ENCODE data around the gene PTPRF. TPM values are rescaled to one million over a fixed set of nuclear protein-coding genes. Genes with fewer than 3 reads are reported as not detected.

Gene PTPRF
- polyA plus RNA-seq, 1 experiment, result 97.0 TPM

DNA sequence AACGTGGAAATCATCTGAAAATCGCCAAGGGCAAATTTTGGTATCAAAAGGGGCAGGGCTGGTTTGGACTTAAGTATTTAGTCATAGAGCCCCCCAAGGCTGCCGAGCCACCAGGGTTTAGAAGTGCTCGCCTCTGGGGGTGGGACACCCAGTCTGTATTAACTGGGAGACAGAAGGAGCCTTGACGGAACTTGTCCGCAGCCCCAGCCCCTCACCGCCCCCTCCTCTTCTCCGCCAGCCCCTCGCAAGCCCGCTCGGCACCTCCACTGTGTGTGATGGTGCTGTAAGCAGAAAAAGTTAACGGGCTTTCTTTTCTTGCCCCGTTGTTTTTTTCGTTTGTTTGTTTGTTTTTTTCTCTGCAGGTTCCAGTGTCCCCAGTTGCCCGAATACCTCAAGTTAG, 81.7 kb downstream of the PTPRF start:
- TF ChIP-seq, protein P1, sequence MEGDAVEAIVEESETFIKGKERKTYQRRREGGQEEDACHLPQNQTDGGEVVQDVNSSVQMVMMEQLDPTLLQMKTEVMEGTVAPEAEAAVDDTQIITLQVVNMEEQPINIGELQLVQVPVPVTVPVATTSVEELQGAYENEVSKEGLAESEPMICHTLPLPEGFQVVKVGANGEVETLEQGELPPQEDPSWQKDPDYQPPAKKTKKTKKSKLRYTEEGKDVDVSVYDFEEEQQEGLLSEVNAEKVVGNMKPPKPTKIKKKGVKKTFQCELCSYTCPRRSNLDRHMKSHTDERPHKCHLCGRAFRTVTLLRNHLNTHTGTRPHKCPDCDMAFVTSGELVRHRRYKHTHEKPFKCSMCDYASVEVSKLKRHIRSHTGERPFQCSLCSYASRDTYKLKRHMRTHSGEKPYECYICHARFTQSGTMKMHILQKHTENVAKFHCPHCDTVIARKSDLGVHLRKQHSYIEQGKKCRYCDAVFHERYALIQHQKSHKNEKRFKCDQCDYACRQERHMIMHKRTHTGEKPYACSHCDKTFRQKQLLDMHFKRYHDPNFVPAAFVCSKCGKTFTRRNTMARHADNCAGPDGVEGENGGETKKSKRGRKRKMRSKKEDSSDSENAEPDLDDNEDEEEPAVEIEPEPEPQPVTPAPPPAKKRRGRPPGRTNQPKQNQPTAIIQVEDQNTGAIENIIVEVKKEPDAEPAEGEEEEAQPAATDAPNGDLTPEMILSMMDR (IDR thresholded peaks at IDR 0.05; ENCODE audit: insufficient read depth, low read depth, low read length), result no peak
- CTCF ChIA-PET, result no interaction called here
- POLR2A ChIA-PET, result no interaction called here
- H3K27me3 ChIP-seq (ENCODE audit: control insufficient read depth, insufficient read depth, low read length), result no peaks in the 10 kb centered on the region
- H3K36me3 ChIP-seq (ENCODE audit: control insufficient read depth, insufficient read depth, low read length), result peaks cover 42% of the 10 kb centered on the region
- H3K4me3 ChIP-seq (ENCODE audit: low read depth, low read length), result no peak overlapping the region
- no peak for DNase-seq (ENCODE audit: low read depth)

DNA sequence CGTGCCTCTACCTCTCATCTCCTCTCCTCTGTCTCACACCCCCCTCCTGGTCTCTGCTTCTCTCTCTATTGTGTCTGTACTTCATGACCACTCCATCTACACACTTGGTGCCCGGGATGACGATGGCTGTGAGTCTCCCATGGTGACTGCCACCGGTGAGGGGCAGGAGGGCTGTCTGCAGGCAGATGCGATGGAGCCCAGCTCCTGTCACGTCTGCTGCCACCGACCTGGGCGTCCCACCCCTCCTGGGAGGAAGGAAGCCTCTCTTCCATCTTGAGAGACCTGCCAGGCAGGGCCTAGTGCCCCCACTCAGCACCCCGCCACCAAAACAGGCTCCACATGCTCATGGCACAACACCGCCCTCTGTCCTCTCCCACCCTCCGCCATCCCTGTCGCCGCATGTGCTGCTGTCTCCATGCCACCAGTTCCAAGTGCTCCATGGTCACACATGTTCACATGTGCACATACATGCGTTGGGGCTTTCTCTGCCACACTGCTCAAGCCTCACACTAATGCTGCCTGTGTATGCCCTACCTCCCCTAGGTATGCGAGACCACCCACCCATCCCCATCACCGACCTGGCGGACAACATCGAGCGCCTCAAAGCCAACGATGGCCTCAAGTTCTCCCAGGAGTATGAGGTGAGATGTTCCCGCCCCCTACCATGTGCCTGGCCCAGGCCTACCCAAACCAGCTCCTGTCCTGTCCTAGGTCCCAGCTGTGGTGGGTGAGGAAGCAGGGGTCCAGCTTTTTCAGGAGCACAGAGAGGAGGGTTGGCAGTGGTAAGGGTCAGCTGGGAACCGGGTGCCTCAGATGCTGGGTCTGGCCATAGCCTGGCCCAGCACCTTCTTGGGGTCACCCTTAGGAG, 82.6 kb downstream of the PTPRF start:
- TF ChIP-seq, protein P1 (IDR thresholded peaks at IDR 0.05; ENCODE audit: insufficient read depth, low read depth, low read length), result no peak
- no peak for DNase-seq (ENCODE audit: low read depth)
- peaks cover 40% of the 10 kb centered on the region for H3K36me3 ChIP-seq (ENCODE audit: control insufficient read depth, insufficient read depth, low read length)
- H3K27me3 ChIP-seq (ENCODE audit: control insufficient read depth, insufficient read depth, low read length), result no peaks in the 10 kb centered on the region
- POLR2A ChIA-PET, result no interaction called here
- H3K4me3 ChIP-seq (ENCODE audit: low read depth, low read length), result no peak overlapping the region
- CTCF ChIA-PET, result no interaction called here

DNA sequence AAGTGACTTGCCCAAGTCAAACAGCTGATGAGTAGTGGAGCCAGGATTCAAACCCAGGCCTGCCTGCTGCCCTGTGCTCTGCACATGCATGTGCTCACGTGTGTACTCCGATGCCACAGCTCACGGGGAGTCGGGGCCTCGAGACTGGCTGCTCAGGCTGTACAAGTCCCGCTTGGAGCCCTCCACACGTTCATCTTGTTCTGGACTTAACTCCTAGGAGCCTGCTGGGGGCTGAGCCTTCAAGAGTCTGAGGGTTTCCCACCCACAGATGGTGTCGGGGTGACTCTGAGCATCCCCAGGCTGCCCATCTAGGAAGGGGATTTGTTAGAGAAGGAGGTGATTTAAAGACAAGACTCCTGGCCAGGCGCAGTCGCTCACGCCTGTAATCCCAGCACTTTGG, 83.5 kb downstream of the PTPRF start:
- ChIA-PET CTCF (interaction anchor here (1.7 kb wide), 1 partner anchor 10 kb away, joined by 3 read pairs; no protein-coding TSS in a partner anchor), POLR2A (no interaction called here)
- Histone ChIP-seq H3K36me3 (ENCODE audit: control insufficient read depth, insufficient read depth, low read length) (peaks cover 41% of the 10 kb centered on the region), H3K27me3 (ENCODE audit: control insufficient read depth, insufficient read depth, low read length) (no peaks in the 10 kb centered on the region), H3K4me3 (ENCODE audit: low read depth, low read length) (no peak overlapping the region)
- DNase-seq (ENCODE audit: low read depth), result no peak
- TF ChIP-seq, protein P1 (IDR thresholded peaks at IDR 0.05; ENCODE audit: insufficient read depth, low read depth, low read length), result no peak

DNA sequence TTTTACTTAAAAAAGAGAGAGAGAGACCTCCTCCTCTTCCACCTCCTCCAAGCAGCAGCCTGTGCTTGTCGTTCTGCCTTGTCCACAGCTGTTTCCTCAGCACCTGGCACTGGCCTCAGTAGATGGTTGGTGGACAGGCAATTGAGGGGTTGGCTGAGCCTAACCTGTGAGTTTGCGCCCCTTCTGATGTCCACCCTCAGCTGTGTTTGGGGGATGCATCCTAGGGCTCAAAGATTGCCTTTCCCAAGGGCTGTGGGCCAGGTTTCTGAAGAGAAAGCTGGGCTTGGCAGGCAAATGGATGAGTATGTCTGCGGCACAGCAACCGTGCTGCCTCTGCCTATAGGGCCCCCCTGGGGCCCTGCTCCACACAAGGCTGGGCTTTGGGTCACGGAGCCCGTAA, 84.2 kb downstream of the PTPRF start:
- no peak overlapping the region for H3K4me3 ChIP-seq (ENCODE audit: low read depth, low read length)
- CTCF ChIA-PET, result interaction anchor here (1.7 kb wide), 1 partner anchor 9 kb away, joined by 3 read pairs; no protein-coding TSS in a partner anchor
- no peaks in the 10 kb centered on the region for H3K27me3 ChIP-seq (ENCODE audit: control insufficient read depth, insufficient read depth, low read length)
- POLR2A ChIA-PET, result no interaction called here
- TF ChIP-seq, protein P1 (IDR thresholded peaks at IDR 0.05; ENCODE audit: insufficient read depth, low read depth, low read length), result no peak
- peaks cover 40% of the 10 kb centered on the region for H3K36me3 ChIP-seq (ENCODE audit: control insufficient read depth, insufficient read depth, low read length)
- no peak for DNase-seq (ENCODE audit: low read depth)

DNA sequence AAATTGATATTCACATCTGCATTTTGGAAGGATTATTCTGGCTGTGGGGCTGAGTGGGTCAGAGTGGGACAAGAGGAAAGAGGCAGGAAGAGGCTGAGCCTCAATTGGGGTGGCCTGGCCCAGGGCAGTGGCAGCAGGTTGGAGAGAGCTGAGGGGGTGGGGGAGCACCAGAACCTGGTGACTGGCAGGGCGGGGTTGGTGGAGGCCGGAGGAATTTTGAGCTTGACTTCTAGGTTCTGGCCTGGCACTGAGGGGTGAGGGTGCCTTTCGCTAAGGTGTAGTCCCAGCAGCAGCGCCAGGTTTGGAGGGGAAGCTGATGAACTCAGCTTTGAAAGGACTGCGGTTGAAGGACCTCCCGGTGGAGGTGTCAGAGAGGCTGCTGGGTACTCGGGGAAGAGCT, 85.7 kb downstream of the PTPRF start:
- TF ChIP-seq, protein P1 (IDR thresholded peaks at IDR 0.05; ENCODE audit: insufficient read depth, low read depth, low read length), result no peak
- Histone ChIP-seq H3K27me3 (ENCODE audit: control insufficient read depth, insufficient read depth, low read length) (no peaks in the 10 kb centered on the region), H3K36me3 (ENCODE audit: control insufficient read depth, insufficient read depth, low read length) (peaks cover 49% of the 10 kb centered on the region), H3K4me3 (ENCODE audit: low read depth, low read length) (no peak overlapping the region)
- no peak for DNase-seq (ENCODE audit: low read depth)
- CTCF ChIA-PET, result no interaction called here
- POLR2A ChIA-PET, result no interaction called here

All from BJ (cell line).